Measurements from ENCODE around the gene OR1M1.
"Not testable (repeated sequence)": the region's sequence is repeated elsewhere in the genome, so short reads cannot be mapped to it uniquely, and the experiment has no call there.

Gene OR1M1

DNA sequence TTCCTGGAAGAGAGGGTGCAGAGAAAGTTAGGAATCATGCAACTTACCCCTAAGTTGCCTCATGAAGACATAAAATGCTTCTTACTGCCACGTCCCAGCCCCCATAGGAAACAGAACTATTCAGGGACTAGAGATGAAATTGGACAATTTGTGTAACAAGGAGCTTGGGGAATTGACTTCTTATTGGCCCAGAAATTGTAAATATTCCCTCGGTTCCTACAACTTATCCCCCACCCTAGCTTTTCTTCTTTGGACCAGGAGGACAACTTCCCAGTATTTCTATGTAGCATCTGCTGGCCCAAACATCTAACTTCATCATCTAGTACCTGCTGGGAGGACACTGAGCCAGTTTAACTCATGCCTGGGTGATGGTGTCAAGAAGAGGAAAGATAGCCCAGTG is at the start of gene OR1M1:
OR1M1 (plus strand) TSS at position 301 of the 400 bp plus-strand sequence. CDS start 6,184 bp downstream, outside the sequence.
- no peak for DNase-seq

GRCh38 chr19:9037400-9038062 is 49.3 kb upstream of the OR1M1 start:
- DNase-seq, result no peak

DNA sequence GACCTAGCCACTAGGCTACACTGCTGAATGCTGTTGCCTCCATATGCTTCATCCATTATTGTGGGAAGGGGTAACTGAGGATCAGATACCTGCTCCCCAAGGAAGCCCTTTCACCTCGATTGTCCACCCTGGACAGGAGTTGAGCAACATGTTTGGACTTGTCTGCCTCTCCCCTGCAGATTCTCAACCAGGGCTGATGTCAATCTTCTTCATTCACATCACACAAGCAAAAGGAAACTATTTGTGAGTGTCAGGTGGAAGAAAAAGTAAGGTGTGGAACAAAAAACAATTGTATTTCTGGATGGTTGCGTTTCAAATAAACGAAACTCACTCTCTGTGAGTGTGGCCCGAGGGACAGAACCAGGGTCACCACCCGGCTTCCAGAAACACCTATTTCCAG is 47.1 kb upstream of the OR1M1 start:
- no peak for DNase-seq

GRCh38 chr19:9040131-9040530 is 46.7 kb upstream of the OR1M1 start:
- no peak for DNase-seq

DNA sequence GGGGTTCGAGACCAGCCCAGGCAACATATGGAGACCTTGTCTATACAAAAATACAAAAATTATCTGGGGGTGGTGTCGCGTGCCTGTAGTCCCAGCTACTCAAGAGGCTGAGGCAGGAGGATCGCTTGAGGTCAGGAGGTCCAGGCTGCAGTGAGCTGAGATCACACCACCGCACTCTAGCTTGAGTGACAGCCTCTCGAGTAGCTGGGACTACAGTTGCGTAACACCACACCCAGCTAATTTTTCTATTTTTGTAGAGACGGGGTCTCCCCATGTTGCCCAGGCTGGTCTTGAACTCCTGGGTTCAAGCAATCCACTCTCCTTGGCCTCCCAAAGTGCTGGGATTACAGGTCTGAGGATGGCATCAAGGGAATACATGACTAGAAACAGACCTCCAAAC is 45.8 kb upstream of the OR1M1 start:
- DNase-seq, result no peak

DNA sequence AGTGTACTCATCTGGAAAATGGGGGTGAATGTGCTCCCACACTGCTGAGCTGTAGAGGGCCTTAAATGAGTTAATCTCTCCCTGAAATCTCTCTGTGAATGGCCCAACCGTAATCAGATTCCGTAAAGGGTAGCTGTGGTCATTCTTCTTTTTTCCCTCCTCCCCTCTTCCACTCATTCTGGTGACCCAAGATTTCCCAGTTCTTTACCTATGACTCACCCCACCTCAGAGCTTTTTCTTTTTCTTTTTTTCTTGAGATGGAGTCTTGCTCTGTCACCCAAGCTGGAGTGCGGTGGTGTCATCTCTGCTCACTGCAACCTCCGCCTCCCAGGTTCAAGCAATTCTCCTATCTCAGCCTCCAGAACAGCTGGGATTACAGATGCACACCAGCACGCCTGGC is 43.3 kb upstream of the OR1M1 start:
- DNase-seq, result no peak

DNA sequence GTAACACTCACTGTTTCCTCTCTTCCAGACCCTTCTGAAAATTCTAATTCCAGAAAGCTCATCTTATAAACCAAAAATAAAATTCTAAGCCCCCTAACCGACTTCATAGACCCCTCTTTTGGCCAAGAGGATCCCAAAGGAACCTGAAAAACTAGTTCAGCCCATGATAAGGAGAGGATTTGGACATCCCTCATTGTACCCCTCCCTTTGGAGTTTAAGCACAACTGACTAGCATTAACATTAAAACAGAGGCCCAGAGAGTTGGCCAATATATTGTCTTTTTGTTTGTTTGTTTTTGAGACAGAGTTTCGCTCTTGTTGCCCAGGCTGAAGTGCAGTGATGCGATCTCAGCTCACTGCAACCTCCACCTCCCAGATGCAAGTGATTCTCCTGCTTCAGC is 42.4 kb upstream of the OR1M1 start:
- DNase-seq, result no peak

- no peak for DNase-seq
Observed at GRCh38 chr19:9046694-9047093, 40.2 kb upstream of the OR1M1 start.

GRCh38 chr19:9052894-9053293 is 34.0 kb upstream of the OR1M1 start:
- DNase-seq, result no peak

DNA sequence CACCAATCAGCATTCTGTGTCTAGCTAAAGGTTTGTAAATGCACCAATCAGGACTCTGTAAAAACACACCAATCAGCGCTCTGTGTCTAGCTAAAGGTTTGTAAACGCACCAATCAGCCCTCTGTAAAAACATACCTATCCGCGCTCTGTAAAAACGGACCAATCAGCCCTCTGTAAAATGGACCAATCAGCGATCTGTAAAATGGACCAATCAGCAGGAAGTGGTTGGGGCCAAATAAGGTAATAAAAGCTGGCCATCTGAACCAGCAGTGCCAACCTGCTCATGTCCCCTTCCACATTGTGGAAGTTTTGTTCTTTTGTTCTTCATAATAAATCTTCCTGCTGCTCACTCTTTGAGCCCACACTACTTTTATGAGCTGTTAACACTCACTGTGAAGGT is 33.2 kb upstream of the OR1M1 start:
- not testable (repeated sequence) for DNase-seq

- no peak for DNase-seq
Observed at GRCh38 chr19:9054207-9054606, 32.7 kb upstream of the OR1M1 start.

- no peak for DNase-seq
Observed at GRCh38 chr19:9054765-9055164, 32.1 kb upstream of the OR1M1 start.

GRCh38 chr19:9056131-9056530 is 30.7 kb upstream of the OR1M1 start:
- DNase-seq, result not testable (repeated sequence)

DNA sequence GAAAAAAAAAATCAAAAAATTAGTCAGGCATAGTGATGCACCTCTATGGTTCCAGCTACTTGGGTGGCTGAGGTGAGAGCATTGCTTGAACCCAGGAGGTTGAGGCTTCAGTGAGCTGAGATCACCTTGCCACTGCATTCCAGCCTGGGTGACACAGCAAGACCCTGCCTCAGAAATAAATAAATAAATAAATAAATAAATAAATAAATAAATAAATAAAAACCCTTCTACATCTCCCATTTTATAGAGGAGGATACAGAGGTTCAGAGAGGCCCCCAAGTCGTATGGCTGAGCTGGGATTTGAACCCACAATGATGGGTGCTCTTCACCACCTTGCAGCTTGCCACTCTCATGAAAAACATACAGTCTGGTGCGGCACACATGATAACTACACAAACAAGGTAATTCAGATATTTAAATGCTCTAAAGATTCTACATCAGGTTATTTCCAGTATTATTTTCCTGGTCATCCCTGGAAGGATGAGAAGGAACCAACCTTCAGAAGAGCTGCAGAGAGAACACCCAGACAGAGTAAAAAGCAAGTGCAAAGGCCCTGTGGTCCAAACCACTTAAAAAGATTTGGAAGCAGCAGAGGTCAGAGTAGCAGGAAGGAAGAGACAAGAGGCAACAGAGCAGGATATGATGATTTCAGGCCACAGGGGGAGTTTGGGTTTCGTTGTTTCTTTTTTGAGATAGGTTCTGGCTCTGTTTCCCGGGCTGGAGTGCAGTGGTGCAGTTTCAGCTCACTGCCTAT is 29.2 kb upstream of the OR1M1 start:
- DNase-seq, result no peak

GRCh38 chr19:9058905-9059667 is 27.8 kb upstream of the OR1M1 start:
- peak; percentile 29 to 61 (median 37) for DNase-seq

- DNase-seq, result no peak
Observed at GRCh38 chr19:9060564-9061340, 26.1 kb upstream of the OR1M1 start.

GRCh38 chr19:9061879-9062278 is 25.0 kb upstream of the OR1M1 start:
- DNase-seq, result no peak

- DNase-seq, result no peak
Observed at GRCh38 chr19:9065457-9066014, 21.3 kb upstream of the OR1M1 start.

GRCh38 chr19:9070066-9070465 is 16.8 kb upstream of the OR1M1 start:
- DNase-seq, result no peak

- DNase-seq, result not testable (repeated sequence)
Observed at GRCh38 chr19:9071720-9072119, 15.1 kb upstream of the OR1M1 start.

DNA sequence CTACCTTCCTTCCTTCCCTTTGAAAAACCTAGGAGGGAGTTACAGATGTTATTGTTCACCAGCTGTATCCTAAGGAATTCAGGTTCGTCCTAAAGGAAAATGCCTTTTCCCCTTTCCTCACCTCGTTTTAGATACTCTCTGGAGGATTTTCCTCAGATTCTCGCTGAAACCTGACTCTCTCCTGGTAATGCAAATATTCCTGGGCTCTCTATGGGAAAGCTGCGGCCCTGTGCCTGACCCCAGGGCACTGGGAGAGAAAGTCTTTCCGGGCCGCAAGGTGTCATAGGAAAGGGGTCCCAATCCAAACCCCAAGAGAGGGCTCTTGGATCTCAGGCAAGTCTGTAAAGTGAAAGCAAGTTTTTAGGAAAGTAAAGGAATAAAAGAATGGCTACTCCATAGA is 13.1 kb upstream of the OR1M1 start:
- DNase-seq, result no peak
